Fibroblast of lung (primary cell): Measurements from ENCODE around the gene UMPS. TPM values are rescaled to one million over a fixed set of nuclear protein-coding genes. Genes with fewer than 3 reads are reported as not detected.
"Not testable (repeated sequence)": the region's sequence is repeated elsewhere in the genome, so short reads cannot be mapped to it uniquely, and the experiment has no call there.

Experiments
- DNase-seq, 2 donors: peaks; one replicate each; pipeline versions ENCODE4 v3.0.0 to v3.0.0-alpha.2; 2010; ENCODE audit warnings: low read depth in 2 of 2
- H2AFZ ChIP-seq: 2 replicates; pipeline ENCODE4 v1.5.1; 2012; ENCODE audit warnings: low read length, control low read depth, inconsistent platforms
- H3K27ac ChIP-seq: 2 replicates; pipeline ENCODE4 v1.5.1; 2011; ENCODE audit warnings: low read length, control low read depth; ENCODE audit not compliant: insufficient read depth
- H3K27me3 ChIP-seq: 2 replicates; pipeline ENCODE4 v1.5.1; 2011; ENCODE audit warnings: mild to moderate bottlenecking, low read length; ENCODE audit not compliant: control insufficient read depth, insufficient read depth
- H3K36me3 ChIP-seq: 2 replicates; pipeline ENCODE4 v1.5.1; 2011; ENCODE audit warnings: low read length; ENCODE audit not compliant: control insufficient read depth, insufficient read depth
- H3K4me1 ChIP-seq: 2 replicates; pipeline ENCODE4 v1.5.1; 2011; ENCODE audit warnings: low read length; ENCODE audit not compliant: control insufficient read depth, insufficient read depth; ENCODE audit errors: extremely low read depth
- H3K4me2 ChIP-seq: 2 replicates; pipeline ENCODE4 v1.5.1; 2011; ENCODE audit warnings: low read length, control low read depth; ENCODE audit not compliant: insufficient read depth; ENCODE audit errors: extremely low read depth
- H3K4me3 ChIP-seq, 4 experiments: fragments of 200-600 bp in 1 of 4; sonication (generic) in 1 of 4; replicated peaks in 1 of 4; 2 replicates each; pipeline ENCODE4 v1.5.1; 2011 to 2016; ENCODE audit warnings: low read length in 4 of 4, low read depth in 3 of 4, mild to moderate bottlenecking in 3 of 4, control low read depth in 2 of 4, inconsistent platforms in 1 of 4, mixed read lengths in 1 of 4; ENCODE audit not compliant: insufficient read depth in 1 of 4; ENCODE audit errors: control extremely low read depth in 1 of 4
- H3K79me2 ChIP-seq: 2 replicates; pipeline ENCODE4 v1.5.1; 2012; ENCODE audit warnings: mild to moderate bottlenecking, low read length, inconsistent platforms; ENCODE audit not compliant: control insufficient read depth, insufficient read depth
- H3K9ac ChIP-seq: 2 replicates; pipeline ENCODE4 v1.5.1; 2011; ENCODE audit warnings: mild to moderate bottlenecking, low read length, control low read depth; ENCODE audit not compliant: insufficient read depth
- H3K9me3 ChIP-seq: 2 replicates; pipeline ENCODE4 v1.5.1; 2012; ENCODE audit warnings: low read depth, low read length; ENCODE audit not compliant: control insufficient read depth, insufficient read depth
- H4K20me1 ChIP-seq: 2 replicates; pipeline ENCODE4 v1.5.1; 2011; ENCODE audit warnings: low read length; ENCODE audit not compliant: control insufficient read depth, insufficient read depth; ENCODE audit errors: extremely low read depth
- CTCF ChIP-seq, 2 donors: IDR thresholded peaks in 1 of 2; conservative IDR thresholded peaks in 1 of 2; 1 replicate in 1 of 2; 2 replicates in 1 of 2; pipeline ENCODE4 v1.5.1; 2011 to 2012; ENCODE audit warnings: low read length in 2 of 2, control low read depth in 1 of 2, inconsistent platforms in 1 of 2, low read depth in 1 of 2, mild to moderate bottlenecking in 1 of 2
- EZH2 ChIP-seq: IDR thresholded peaks from 2 replicates; pipeline ENCODE4 v1.5.1; 2012; ENCODE audit warnings: low read length, control low read depth, mild to moderate bottlenecking; ENCODE audit errors: missing control alignments
- polyA plus RNA-seq, 2 donors: library from polyadenylated mRNA; depleted of rRNA in 1 of 2; stranded (reverse) in 1 of 2; unstranded in 1 of 2; fragments of >200 nt; gene quantifications; 2 replicates each; pipeline ENCODE4 v1.2.1, GENCODE V29; 2011 to 2012; ENCODE audit warnings: missing spikeins in 1 of 2
- total RNA-seq: library from RNA; depleted of rRNA; stranded (reverse); fragments of >200 nt; gene quantifications from 2 replicates; pipeline ENCODE4 v1.2.1, GENCODE V29; 2014

Gene UMPS
- total and polyA plus RNA-seq, 2 donors (not counting 1 experiment from before 2014, with no cell fraction given), result 21.6 to 25.0 TPM

- Histone ChIP-seq H4K20me1 (no peaks in the 10 kb centered on the region), H3K4me1 (no peaks in the 10 kb centered on the region), H3K4me3 (no peak overlapping the region), H3K27ac (no peak overlapping the region), H3K9me3 (no peaks in the 10 kb centered on the region), H3K79me2 (no peaks in the 10 kb centered on the region), H3K36me3 (peaks cover 8% of the 10 kb centered on the region), H3K9ac (no peak overlapping the region), H3K27me3 (no peaks in the 10 kb centered on the region), H3K4me2 (no peak overlapping the region), H2AFZ (no peak overlapping the region)
- no peak for DNase-seq
- TF ChIP-seq CTCF (conservative IDR thresholded peaks at IDR 0.05 in 1 of 2, IDR thresholded peaks at IDR 0.05 in 1 of 2; ENCODE audit: low read depth in 1 of 2, low read length in 2 of 2) (no peak), EZH2 (no peak)
Measured at GRCh38 chr3:124745756-124746155, 15.5 kb downstream of the UMPS start.

- H3K9me3 ChIP-seq, result no peaks in the 10 kb centered on the region
- H3K27ac ChIP-seq, result no peak overlapping the region
- no peaks in the 10 kb centered on the region for H3K27me3 ChIP-seq
- no peak overlapping the region for H3K9ac ChIP-seq
- no peak overlapping the region for H3K4me2 ChIP-seq
- no peaks in the 10 kb centered on the region for H4K20me1 ChIP-seq
- peaks cover 6% of the 10 kb centered on the region for H3K36me3 ChIP-seq
- no peak overlapping the region for H2AFZ ChIP-seq
- no peak overlapping the region for H3K4me3 ChIP-seq
- no peak for DNase-seq
- no peaks in the 10 kb centered on the region for H3K79me2 ChIP-seq
- TF ChIP-seq CTCF (conservative IDR thresholded peaks at IDR 0.05 in 1 of 2, IDR thresholded peaks at IDR 0.05 in 1 of 2; ENCODE audit: low read depth in 1 of 2, low read length in 2 of 2), result no peak
- TF ChIP-seq EZH2, result no peak
- no peaks in the 10 kb centered on the region for H3K4me1 ChIP-seq
Measured at GRCh38 chr3:124747111-124747981, 17.1 kb downstream of the UMPS start.

- H3K79me2 ChIP-seq, result no peaks in the 10 kb centered on the region
- no peak overlapping the region for H3K4me3 ChIP-seq
- H3K4me2 ChIP-seq, result no peak overlapping the region
- no peaks in the 10 kb centered on the region for H3K9me3 ChIP-seq
- no peak overlapping the region for H3K9ac ChIP-seq
- no peaks in the 10 kb centered on the region for H4K20me1 ChIP-seq
- DNase-seq, result no peak
- H3K36me3 ChIP-seq, result peaks cover 5% of the 10 kb centered on the region
- no peaks in the 10 kb centered on the region for H3K27me3 ChIP-seq
- H2AFZ ChIP-seq, result no peak overlapping the region
- H3K4me1 ChIP-seq, result no peaks in the 10 kb centered on the region
- TF ChIP-seq CTCF (conservative IDR thresholded peaks at IDR 0.05 in 1 of 2, IDR thresholded peaks at IDR 0.05 in 1 of 2; ENCODE audit: low read depth in 1 of 2, low read length in 2 of 2) (no peak), EZH2 (no peak)
- no peak overlapping the region for H3K27ac ChIP-seq
Measured at GRCh38 chr3:124748560-124749198, 18.4 kb downstream of the UMPS start.

- DNase-seq, H3K36me3 ChIP-seq, H3K4me2 ChIP-seq, H3K9ac ChIP-seq, H3K27me3 ChIP-seq, H3K4me1 ChIP-seq, H4K20me1 ChIP-seq, H3K27ac ChIP-seq, H2AFZ ChIP-seq, H3K9me3 ChIP-seq, H3K79me2 ChIP-seq, H3K4me3 ChIP-seq: not testable (repeated sequence)
Measured at GRCh38 chr3:124749877-124750276, 19.6 kb downstream of the UMPS start.
